NCI-H146 treated with DMSO at 0.1 percent for 48 hours (cell line): ENCODE measurements around the gene KCNQ1OT1.

Experiments
- DNase-seq: peaks from one replicate; lab custom pipeline; 2025; ENCODE audit not compliant: unreplicated experiment; lab: John Stamatoyannopoulos, UW

KCNQ1OT1 gene

GRCh38 chr11:2561696-2562581 lies 137.9 kb downstream of the KCNQ1OT1 start:
- no peak for DNase-seq

DNA sequence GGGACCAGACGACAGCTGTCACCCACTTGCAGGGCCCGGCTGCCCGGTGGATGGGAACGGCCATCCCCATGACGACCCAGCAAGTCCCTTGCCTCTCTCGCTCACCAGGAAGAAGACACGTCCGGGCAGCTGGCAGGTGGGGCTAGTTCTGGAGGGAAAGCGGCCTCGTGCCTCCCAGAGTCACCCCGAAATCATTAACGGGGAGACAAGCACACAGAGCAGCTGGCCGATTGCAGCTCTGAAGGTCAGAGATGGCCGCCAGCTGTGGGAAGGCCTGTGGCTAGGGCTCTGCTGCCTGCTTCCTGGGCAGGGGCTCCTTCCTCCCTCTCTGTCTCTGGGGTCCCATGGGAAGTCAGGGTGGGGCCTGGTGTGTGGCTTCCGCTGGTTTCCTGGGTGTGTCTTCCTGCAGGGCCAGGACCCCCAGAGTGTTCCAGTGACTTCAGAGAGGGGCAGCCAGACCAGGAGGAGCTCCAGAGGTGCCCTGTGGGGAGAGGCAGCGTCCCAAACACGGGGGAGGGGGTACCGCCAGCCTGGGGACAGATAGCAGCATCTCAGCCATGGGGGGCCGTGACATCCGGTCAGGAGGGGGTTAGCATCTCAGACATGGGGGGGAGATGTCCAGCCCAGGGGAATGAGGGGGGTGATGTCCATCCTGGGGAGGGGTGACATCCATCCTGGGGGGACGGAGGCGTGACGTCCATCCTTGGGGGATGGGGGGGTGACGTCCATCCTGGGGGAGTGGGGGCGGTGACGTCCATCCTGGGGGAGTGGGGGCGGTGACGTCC lies 140.1 kb downstream of the KCNQ1OT1 start:
- DNase-seq: no peak

DNA sequence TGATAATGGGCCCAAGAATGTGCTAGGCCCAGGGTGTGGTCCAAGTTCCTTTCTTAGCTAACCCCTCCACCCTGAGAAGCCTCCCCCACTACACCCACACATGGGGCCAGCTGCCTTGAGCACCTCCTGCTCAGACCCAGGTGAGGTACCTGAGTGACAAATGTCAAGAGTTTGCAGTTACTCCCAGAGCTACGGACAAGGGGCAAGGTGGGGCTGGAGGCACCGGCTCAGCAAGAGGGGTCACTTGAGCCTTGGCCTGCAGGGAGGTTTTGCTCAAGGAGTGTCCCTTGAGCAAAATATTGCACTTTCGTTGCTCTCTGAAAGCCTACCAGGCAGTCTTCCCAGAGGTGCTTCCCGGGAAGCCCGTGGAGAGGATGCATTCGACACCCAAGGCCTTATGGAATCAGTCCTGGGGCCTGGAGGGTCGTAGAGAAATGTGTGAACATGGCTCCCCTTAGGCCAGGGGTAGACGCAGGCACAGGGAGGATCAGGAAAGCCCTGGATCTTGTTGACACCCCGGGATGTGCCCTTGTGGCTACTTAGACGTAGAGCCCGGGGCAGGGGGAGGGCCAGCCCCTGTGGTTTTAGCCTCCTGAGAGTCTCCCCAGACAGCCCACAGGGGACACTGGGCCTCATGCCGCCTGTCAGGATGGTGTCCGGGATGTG lies 140.8 kb downstream of the KCNQ1OT1 start:
- no peak for DNase-seq

DNA sequence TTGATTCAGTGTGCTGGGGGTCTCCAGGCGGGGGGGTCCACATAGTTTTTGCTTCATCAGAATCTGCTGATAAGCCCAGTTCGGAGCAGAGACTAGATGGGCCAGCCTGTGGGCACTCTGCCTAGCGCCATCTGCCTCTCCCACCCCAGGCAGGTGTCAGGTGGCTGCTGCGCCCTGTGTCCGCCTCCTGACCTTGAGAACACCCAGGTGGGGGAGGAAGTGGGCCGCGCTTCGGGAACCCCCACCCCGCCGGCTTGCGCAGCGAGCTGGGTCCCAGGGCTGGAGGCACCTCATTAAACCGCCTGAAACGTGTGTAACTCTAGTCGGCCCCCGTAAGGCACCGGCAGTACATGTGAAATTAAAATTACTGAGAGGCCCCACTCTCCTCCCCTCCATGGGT lies 141.4 kb downstream of the KCNQ1OT1 start:
- DNase-seq: no peak
